GM12872 (cell line): ENCODE measurements around the gene KCNN2.

Experiments
- CTCF ChIP-seq: IDR thresholded peaks from 3 replicates; pipeline ENCODE4 v1.5.1; 2011; ENCODE audit warnings: low read depth, mild to moderate bottlenecking, low read length, moderate library complexity; ENCODE audit not compliant: insufficient read depth

Gene KCNN2

GRCh38 chr5:114467171-114467570, 105.3 kb downstream of the KCNN2 start:
- TF ChIP-seq CTCF = no peak

- TF ChIP-seq CTCF = no peak
These were observed 105.9 kb downstream of the KCNN2 start for GRCh38 chr5:114467729-114468128.

- TF ChIP-seq CTCF = no peak
These were observed 107.5 kb downstream of the KCNN2 start for GRCh38 chr5:114469372-114469771.

- TF ChIP-seq CTCF = no peak
These were observed 109.7 kb downstream of the KCNN2 start for GRCh38 chr5:114471529-114471928.

GRCh38 chr5:114473541-114473940, 111.7 kb downstream of the KCNN2 start:
- no peak for TF ChIP-seq CTCF

- no peak for TF ChIP-seq CTCF
These were observed 116.0 kb downstream of the KCNN2 start for GRCh38 chr5:114477816-114478334.

- TF ChIP-seq CTCF = no peak
These were observed 138.9 kb downstream of the KCNN2 start for GRCh38 chr5:114500756-114501155.
